BLaER1 treated with 17β-estradiol and CSF1 and Interleukin-3, amounts not matched to agents 10 nM and 100 nM (cell line): ENCODE data around the gene INPP5F.
"Not testable (repeated sequence)": the region's sequence is repeated elsewhere in the genome, so short reads cannot be mapped to it uniquely, and the experiment has no call there.

Experiments
- H3K27ac ChIP-seq, 11 experiments: shearing (Covaris generic); formaldehyde crosslinking; 2 replicates each; pipeline ENCODE4 v1.8.1; 2022
- H3K27me3 ChIP-seq, 11 experiments: shearing (Covaris generic); formaldehyde crosslinking; 2 replicates each; pipeline ENCODE4 v1.8.1; 2022
- H3K36me3 ChIP-seq, 11 experiments: shearing (Covaris generic); formaldehyde crosslinking; 2 replicates each; pipeline ENCODE4 v1.8.1; 2022
- H3K4me1 ChIP-seq, 10 experiments: shearing (Covaris generic); formaldehyde crosslinking; 2 replicates each; pipeline ENCODE4 v1.8.1; 2022
- H3K4me2 ChIP-seq, 11 experiments: shearing (Covaris generic); formaldehyde crosslinking; 2 replicates each; pipeline ENCODE4 v1.8.1; 2022
- H3K4me3 ChIP-seq, 10 experiments: shearing (Covaris generic); formaldehyde crosslinking; 2 replicates each; pipeline ENCODE4 v1.8.1; 2022
- H3K9ac ChIP-seq, 11 experiments: shearing (Covaris generic); formaldehyde crosslinking; 2 replicates each; pipeline ENCODE4 v1.8.1; 2022
- H3K9me3 ChIP-seq, 11 experiments: shearing (Covaris generic); formaldehyde crosslinking; replicated peaks in 1 of 11; 2 replicates each; pipeline ENCODE4 v1.8.1; 2022
- H4K20me1 ChIP-seq, 11 experiments: shearing (Covaris generic); formaldehyde crosslinking; 2 replicates each; pipeline ENCODE4 v1.8.1; 2022
- Cebpa-rat ChIP-seq, 11 experiments: shearing (Covaris generic); IDR thresholded peaks; 2 replicates each; pipeline ENCODE4 v1.8.1; 2022

INPP5F gene

DNA sequence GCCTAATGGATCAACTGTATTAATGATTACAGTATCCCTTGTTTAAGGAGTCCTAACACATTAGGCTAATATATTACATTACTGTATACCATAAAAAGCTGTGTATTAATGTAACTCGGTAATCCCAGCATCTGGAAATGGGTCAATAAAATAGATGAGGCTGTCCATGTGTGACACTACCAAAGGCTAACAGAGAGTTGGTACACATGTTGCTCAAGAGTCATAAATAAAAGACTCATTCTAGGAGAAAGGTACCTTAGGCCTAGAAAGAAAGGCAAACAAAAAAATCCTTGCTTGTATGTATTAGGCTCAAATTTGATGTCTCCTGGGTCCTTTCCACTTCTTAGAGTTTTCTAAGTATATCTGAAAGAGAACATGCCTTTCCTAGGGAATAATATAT is 132.2 kb downstream of the INPP5F start:
- TF ChIP-seq Cebpa-rat (IDR thresholded peaks at IDR 0.05), result no peak
- H3K9ac ChIP-seq, result no peak overlapping the region

DNA sequence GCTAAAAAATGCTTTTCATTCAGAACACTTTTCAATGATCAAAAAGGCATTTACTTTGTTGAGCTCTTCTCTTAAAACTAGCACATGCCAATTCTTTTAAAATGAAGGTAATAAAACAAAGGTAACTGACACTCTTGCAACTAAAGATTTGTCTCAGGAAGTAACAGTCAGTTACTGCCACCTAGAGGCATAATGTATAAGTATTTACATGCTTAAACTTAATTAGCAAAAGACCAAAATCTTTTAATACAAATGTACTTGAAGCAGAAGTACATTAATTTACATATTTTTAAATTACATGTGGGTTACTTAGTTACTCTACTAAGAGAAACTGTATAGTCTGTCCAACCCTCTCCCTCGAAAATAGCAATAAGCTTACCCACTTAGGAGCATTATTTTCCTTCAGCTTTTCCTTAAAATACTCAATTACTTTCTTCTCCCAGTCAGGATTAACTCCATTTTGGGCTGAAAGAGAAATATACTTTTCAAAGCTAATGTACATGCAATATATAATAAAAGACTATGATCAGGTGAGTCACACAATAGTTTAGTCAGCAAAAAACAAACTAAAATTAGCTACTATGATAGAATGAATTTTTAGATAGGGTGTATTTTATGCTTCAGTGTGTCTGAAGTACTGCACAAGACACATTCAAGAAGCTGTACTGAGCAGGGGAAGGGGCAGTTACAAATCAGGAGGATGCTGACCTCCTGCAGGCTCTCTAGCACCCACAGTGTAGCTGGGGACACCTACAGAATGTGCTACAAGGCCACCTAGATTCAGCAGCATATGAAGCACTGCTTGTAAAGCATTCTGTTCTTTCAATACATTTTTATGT is 133.8 kb downstream of the INPP5F start:
- no peak for TF ChIP-seq Cebpa-rat (IDR thresholded peaks at IDR 0.05)
- Histone ChIP-seq H3K27ac (no peak overlapping the region), H3K27me3 (no peaks in the 10 kb centered on the region), H3K4me2 (peak overlapping the region in 8 of 11 experiments; percentile 1 to 42 (median 28); a peak in 10 of 22 replicates), H3K36me3 (peaks cover 43 to 79% (median 69%) of the 10 kb centered on the region in 11 experiments), H3K9ac (0 out of 22 replicates have a peak overlapping the region, but pooled peaks of 1 of the 11 experiments have one; percentile 25), H3K9me3 (peaks cover 13 to 15% (median 15%) of the 10 kb centered on the region in 11 experiments), H3K4me3 (no peak overlapping the region), H3K4me1 (peaks cover 25 to 43% (median 33%) of the 10 kb centered on the region in 10 experiments), H4K20me1 (peaks cover 51 to 100% (median 94%) of the 10 kb centered on the region in 11 experiments)

More for the DNA sequence above, 132.2 kb downstream of the INPP5F start:
- Histone ChIP-seq H4K20me1 (peaks cover 54 to 100% (median 95%) of the 10 kb centered on the region in 11 experiments), H3K4me1 (peaks cover 25 to 45% (median 33%) of the 10 kb centered on the region in 10 experiments), H3K27ac (no peak overlapping the region), H3K9me3 (no peaks in the 10 kb centered on the region; a peak in 1 of 22 replicates), H3K4me2 (no peak overlapping the region), H3K36me3 (peaks cover 57 to 79% (median 70%) of the 10 kb centered on the region in 11 experiments), H3K4me3 (no peak overlapping the region), H3K27me3 (no peaks in the 10 kb centered on the region)

DNA sequence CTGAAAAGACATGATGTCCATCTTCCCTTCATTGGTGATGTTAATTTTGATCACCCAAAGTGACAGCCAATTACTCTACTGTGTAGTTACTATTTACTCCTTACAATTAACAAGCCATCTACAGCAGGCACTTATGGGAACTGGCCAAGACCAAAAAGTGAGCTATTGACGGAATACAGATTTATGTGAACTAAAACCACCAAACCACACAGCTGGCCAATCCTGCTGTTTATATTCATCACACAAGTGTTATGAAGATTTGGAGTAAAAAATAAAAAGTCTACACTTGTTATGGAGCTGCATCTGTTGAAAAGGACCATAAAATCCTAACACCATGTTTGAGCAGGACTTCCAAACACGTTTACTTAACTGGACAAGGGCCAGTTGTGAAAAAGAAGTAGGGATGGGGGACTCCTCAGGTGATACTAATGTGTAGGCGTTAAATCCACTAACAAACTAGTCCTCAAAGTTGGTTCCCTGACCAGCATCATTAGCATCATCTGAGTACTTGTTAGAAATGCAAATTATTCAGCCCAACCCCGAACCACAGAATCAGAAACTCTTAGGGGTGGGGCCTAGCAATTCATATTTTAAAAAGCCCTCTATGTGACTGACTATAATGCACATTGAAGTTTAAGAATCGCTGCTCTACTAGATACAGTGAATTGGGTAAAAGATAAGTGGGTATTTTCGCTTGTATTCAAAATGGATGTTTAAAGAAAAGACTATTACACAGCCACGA is 135.2 kb downstream of the INPP5F start:
- Histone ChIP-seq H3K36me3 (peaks cover 43 to 79% (median 69%) of the 10 kb centered on the region in 11 experiments), H3K4me1 (peaks cover 22 to 41% (median 33%) of the 10 kb centered on the region in 10 experiments), H3K4me2 (peak overlapping the region; percentile 15 to 50 (median 29); a peak in 20 of 22 replicates), H3K9me3 (peaks cover 27 to 29% (median 29%) of the 10 kb centered on the region in 11 experiments), H3K4me3 (no peak overlapping the region), H3K27me3 (no peaks in the 10 kb centered on the region), H3K27ac (peak overlapping the region in 1 of 11 experiments; percentile 0; a peak in 1 of 22 replicates), H4K20me1 (peaks cover 56 to 100% (median 92%) of the 10 kb centered on the region in 11 experiments), H3K9ac (peak overlapping the region in 3 of 11 experiments; percentile 2 to 8 (median 5); a peak in 4 of 22 replicates)
- no peak for TF ChIP-seq Cebpa-rat (IDR thresholded peaks at IDR 0.05)

DNA sequence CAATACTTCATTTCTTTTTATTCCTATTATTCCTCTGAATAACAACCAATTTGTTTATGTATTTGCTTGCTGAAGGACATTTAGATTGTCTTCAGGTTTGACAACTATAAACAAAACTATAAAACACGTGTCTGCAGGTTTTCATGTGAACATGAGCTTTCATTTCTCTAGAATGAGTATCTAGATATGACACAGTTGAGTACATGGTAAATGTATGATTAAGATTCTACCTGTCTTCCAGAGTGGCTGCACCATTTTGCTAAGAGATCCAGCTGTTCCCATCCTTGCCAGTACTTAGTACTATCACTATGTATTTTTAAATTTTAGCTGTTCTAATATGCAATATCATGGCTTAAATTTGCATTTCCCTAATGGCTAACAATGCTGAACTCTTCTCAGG is 136.7 kb downstream of the INPP5F start:
- Histone ChIP-seq H3K4me3 (no peak overlapping the region), H3K27ac (no peak overlapping the region), H3K27me3 (no peaks in the 10 kb centered on the region), H3K9me3 (peaks cover 29 to 44% (median 41%) of the 10 kb centered on the region in 11 experiments), H3K36me3 (peaks cover 32 to 79% (median 69%) of the 10 kb centered on the region in 11 experiments; a peak in 21 of 22 replicates), H4K20me1 (peaks cover 58 to 100% (median 89%) of the 10 kb centered on the region in 11 experiments), H3K4me1 (peaks cover 24 to 51% (median 35%) of the 10 kb centered on the region in 10 experiments), H3K4me2 (0 out of 22 replicates have a peak overlapping the region, but pooled peaks of 1 of the 11 experiments have one; percentile 27), H3K9ac (no peak overlapping the region)
- no peak for TF ChIP-seq Cebpa-rat (IDR thresholded peaks at IDR 0.05)

DNA sequence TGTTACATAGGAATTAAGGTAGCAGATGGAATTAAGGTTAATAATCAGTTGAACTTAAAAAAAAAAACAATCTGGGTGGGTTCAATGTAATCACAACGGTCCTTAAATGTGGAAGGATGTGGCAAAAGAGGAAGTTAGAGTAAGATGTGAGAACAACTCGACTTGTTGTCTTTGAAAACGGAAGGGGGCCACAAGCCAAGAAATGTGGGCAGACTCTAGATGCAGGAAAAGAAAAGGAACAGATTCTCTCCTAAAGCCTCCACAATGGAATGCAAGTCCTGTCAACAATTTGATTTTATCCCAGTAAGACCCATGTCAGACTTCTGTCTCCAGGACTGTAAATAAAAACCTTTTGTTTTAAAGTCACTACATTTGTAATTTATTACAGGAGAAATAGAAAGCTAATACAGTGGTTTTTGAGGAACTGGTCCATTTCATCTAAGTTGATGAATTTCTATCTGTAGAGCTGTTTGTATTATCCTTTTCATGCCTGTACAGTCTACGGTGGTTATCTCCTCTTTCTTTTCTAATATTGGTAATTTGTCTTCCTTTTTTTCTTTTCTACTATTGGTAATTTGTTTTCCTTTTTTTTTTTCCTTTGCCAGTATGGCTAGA is 138.2 kb downstream of the INPP5F start:
- no peak overlapping the region for H3K27ac ChIP-seq
- peaks cover 32 to 67% (median 49%) of the 10 kb centered on the region in 10 experiments for H3K4me1 ChIP-seq
- peaks cover 59 to 100% (median 89%) of the 10 kb centered on the region in 11 experiments for H4K20me1 ChIP-seq
- H3K27me3 ChIP-seq, result no peaks in the 10 kb centered on the region
- peaks cover 19 to 79% (median 69%) of the 10 kb centered on the region in 11 experiments; a peak in 21 of 22 replicates for H3K36me3 ChIP-seq
- H3K9me3 ChIP-seq, result peaks cover 29 to 59% (median 43%) of the 10 kb centered on the region in 11 experiments
- H3K9ac ChIP-seq, result no peak overlapping the region
- no peak for TF ChIP-seq Cebpa-rat (IDR thresholded peaks at IDR 0.05)
- H3K4me3 ChIP-seq, result peak overlapping the region in 1 of 10 experiments; percentile 31; a peak in 3 of 20 replicates
- peak overlapping the region in 1 of 11 experiments; percentile 17; a peak in 1 of 22 replicates for H3K4me2 ChIP-seq

DNA sequence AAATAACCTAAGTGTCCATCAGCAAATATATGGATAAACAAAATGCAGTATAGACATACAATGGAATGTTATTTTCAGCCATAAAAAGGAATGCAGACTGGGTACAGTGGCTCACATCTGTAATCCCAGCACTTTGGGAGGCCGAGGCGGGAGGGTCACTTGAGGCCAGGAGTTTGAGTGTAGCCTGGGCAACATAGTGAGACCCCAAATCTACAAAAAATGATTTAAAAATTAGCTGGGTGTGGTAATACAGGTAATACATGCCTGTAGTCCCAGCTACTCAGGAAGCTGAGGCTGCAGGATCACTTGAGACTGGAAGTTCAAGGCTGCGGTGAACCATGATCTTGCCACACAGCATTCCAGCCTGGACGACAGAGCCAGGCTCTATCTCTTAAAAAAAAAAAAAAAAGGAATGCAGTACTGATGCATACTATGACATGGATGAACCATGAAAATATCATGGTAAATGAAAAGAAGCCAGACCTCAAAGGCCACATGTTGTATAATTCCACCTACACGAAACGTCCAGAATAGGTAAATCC is 139.9 kb downstream of the INPP5F start:
- peaks cover 29 to 60% (median 43%) of the 10 kb centered on the region in 11 experiments for H3K9me3 ChIP-seq
- H3K4me1 ChIP-seq, result peaks cover 29 to 67% (median 52%) of the 10 kb centered on the region in 10 experiments
- no peak overlapping the region for H3K4me2 ChIP-seq
- peaks cover 61 to 100% (median 89%) of the 10 kb centered on the region in 11 experiments for H4K20me1 ChIP-seq
- H3K36me3 ChIP-seq, result peaks cover 19 to 93% (median 78%) of the 10 kb centered on the region in 11 experiments; a peak in 21 of 22 replicates
- no peak overlapping the region for H3K27ac ChIP-seq
- peak overlapping the region in 5 of 10 experiments; percentile 0 to 48 (median 17); a peak in 5 of 20 replicates for H3K4me3 ChIP-seq
- H3K9ac ChIP-seq, result no peak overlapping the region
- no peaks in the 10 kb centered on the region for H3K27me3 ChIP-seq
- TF ChIP-seq Cebpa-rat (IDR thresholded peaks at IDR 0.05), result no peak

DNA sequence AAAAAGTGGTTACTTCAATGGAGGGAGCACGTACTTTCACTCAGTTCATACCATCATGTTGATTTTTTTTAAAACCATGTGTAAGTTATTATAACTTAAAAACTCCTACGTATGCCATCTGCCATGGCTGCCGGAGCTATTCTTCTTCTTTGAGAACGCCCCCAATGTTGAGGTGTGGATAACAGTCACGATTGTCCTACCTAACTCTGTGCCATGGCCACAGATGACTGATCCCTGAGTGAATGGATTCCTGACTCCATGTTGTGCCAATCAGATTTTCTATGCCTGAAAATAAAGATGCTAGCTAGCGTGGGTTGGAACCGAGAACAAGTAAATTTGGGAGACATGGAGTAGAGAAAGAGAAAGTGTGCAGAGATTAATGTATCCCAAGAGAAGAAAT is 141.5 kb downstream of the INPP5F start:
- H3K4me3 ChIP-seq, result no peak overlapping the region
- peaks cover 23 to 55% (median 42%) of the 10 kb centered on the region in 10 experiments for H3K4me1 ChIP-seq
- peaks cover 56 to 98% (median 87%) of the 10 kb centered on the region in 11 experiments for H4K20me1 ChIP-seq
- H3K36me3 ChIP-seq, result peaks cover 19 to 92% (median 70%) of the 10 kb centered on the region in 11 experiments; a peak in 21 of 22 replicates
- TF ChIP-seq Cebpa-rat (IDR thresholded peaks at IDR 0.05), result no peak
- peaks cover 29 to 60% (median 43%) of the 10 kb centered on the region in 11 experiments for H3K9me3 ChIP-seq
- no peak overlapping the region for H3K27ac ChIP-seq
- no peak overlapping the region for H3K9ac ChIP-seq
- H3K27me3 ChIP-seq, result no peaks in the 10 kb centered on the region
- H3K4me2 ChIP-seq, result peak overlapping the region in 10 of 11 experiments; percentile 24 to 97 (median 90); a peak in 16 of 22 replicates

DNA sequence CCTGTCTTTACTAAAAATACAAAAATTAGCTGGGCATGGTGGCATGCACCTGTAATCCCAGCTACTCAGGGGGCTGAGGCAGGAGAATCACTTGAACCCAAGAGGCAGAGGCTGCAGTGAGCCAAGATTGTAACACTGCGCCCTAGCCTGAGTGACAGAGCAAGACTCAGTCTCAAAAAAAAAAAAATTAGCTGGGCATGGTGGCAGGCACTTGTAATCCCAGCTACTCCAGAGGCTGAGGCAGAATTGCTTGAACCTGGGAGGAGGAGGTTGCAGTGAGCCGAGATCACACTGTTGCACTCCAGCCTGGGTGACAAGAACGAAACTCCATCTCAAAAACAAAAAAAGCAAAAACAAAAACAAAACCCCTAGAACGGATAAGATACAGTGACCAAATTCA is 143.5 kb downstream of the INPP5F start:
- Histone ChIP-seq H4K20me1 (peaks cover 49 to 77% (median 70%) of the 10 kb centered on the region in 11 experiments), H3K4me2 (peak overlapping the region; percentile 84 to 97 (median 91)), H3K9ac (peak overlapping the region in 5 of 11 experiments; percentile 32 to 97 (median 90); a peak in 6 of 22 replicates), H3K9me3 (peaks cover 17 to 47% (median 31%) of the 10 kb centered on the region in 11 experiments; a peak in 21 of 22 replicates), H3K36me3 (peaks cover 19 to 71% (median 54%) of the 10 kb centered on the region in 11 experiments; a peak in 21 of 22 replicates), H3K4me1 (peaks cover 35 to 63% (median 48%) of the 10 kb centered on the region in 10 experiments), H3K4me3 (peak overlapping the region in 6 of 10 experiments; percentile 81 to 96 (median 94); a peak in 6 of 20 replicates)
- H3K27me3 ChIP-seq, H3K27ac ChIP-seq: not testable (repeated sequence)
